ENCODE results near the gene HEY2. TPM values are rescaled to one million over a fixed set of nuclear protein-coding genes. Genes with fewer than 3 reads are reported as not detected.

Gene HEY2
- total RNA-seq, 2 donors from 2014 or later, result 0.37 to 0.69 TPM

DNA sequence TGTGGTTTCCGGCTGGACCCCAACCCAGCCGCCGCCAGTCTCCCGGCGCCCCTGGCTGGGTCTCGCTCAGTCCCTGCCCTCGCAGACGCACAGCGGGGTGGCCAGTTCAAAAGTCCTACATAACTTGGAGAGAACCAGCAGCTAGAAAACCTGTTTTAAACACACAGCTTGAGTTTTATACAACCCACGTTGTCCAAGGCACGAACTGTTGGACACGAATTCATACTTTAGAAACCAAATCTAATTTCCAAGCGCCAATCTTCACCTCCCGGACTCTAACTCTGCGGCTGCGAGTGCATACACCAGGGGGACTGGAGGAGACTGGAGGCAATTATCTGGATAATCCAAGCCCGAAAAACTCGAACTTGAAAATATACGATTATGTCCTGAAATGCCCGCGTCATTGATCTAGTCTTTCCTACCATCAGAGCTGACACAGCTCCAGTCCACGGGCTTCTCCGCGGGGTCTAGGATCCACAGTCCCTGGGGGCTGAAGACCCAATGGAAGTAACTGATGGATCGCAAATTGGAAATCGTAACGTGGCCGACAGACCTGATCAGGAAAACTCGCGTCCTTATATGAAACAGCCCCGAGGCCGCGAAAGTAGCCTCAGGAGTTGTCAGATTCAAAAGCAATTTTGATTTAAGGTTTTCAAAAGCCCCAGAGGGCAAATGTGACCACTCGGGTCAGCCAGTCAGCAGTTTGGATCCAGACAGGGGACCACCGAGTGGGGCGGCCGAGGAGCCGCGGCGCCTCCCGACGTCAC, 843 bp upstream of the HEY2 start:
- DNase-seq, result peak; percentile 33
- Histone ChIP-seq H3K27me3 (peaks cover 57% of the 10 kb centered on the region), H3K4me1 (peaks cover 5% of the 10 kb centered on the region), H3K9ac (ENCODE audit: low read depth in 2 of 2, low read length in 2 of 2) (peak overlapping the region; percentile 57 to 78), H3K4me3 (peak overlapping the region; percentile 69), H3K27ac (peak overlapping the region; percentile 18), H3K36me3 (no peaks in the 10 kb centered on the region), H3K9me3 (no peaks in the 10 kb centered on the region)
- TF ChIP-seq, protein P1, sequence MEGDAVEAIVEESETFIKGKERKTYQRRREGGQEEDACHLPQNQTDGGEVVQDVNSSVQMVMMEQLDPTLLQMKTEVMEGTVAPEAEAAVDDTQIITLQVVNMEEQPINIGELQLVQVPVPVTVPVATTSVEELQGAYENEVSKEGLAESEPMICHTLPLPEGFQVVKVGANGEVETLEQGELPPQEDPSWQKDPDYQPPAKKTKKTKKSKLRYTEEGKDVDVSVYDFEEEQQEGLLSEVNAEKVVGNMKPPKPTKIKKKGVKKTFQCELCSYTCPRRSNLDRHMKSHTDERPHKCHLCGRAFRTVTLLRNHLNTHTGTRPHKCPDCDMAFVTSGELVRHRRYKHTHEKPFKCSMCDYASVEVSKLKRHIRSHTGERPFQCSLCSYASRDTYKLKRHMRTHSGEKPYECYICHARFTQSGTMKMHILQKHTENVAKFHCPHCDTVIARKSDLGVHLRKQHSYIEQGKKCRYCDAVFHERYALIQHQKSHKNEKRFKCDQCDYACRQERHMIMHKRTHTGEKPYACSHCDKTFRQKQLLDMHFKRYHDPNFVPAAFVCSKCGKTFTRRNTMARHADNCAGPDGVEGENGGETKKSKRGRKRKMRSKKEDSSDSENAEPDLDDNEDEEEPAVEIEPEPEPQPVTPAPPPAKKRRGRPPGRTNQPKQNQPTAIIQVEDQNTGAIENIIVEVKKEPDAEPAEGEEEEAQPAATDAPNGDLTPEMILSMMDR (IDR thresholded peaks at IDR 0.05), result no peak
- intact Hi-C loops (cut with DNase I), result no loop called here

DNA sequence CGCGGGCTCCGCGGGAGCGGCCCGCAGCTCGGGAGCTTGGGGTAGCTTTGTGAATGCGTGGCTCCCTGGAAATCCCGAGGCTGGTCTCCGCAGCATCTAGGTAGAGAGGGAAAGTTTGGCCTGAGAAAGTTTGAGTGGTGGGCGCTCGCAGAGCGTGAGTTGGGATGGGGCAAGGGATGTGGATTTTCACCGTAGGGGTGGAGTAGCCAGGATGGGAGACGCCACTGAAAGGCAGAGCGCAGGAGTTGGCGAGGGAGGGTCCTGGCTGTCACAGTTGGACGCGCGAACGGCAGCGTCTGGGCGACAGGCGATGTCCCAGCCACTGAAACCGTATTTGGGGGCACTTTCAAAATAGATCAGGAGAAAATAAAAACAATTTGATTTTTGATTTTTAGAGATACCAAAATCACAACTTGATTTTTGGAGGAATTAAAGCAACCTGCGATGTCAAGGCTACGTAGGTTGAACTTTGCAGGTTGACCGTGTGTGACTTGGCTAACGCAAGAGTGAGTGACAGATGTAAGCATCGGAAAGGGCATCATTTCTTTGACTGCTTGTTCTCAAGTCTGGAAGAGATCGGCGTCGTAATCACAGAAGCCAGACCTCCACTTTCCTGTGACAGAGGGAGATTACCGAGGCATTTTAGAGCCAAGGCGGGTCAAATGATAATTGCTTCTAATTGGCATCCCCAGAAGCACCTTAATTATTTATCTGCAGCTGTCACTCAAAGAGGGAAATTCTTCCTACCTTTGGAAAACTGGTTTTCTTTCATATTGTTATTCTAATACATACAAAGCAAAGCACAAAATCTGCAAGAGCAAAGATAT, 646 bp downstream of the HEY2 start:
- Histone ChIP-seq H3K27me3 (peaks cover 63% of the 10 kb centered on the region), H3K4me1 (peaks cover 5% of the 10 kb centered on the region), H3K4me3 (peak overlapping the region; percentile 69), H3K36me3 (no peaks in the 10 kb centered on the region), H3K27ac (no peak overlapping the region), H3K9ac (ENCODE audit: low read depth in 2 of 2, low read length in 2 of 2) (peak overlapping the region; percentile 28 to 44), H3K9me3 (no peaks in the 10 kb centered on the region)
- DNase-seq, result peak; percentile 20
- TF ChIP-seq, protein P1 (IDR thresholded peaks at IDR 0.05), result no peak
- intact Hi-C loops (cut with DNase I), result loop anchor here (10.0 kb wide), 1 partner anchor 595 kb away; the partner anchor contains the start of gene TPD52L1

DNA sequence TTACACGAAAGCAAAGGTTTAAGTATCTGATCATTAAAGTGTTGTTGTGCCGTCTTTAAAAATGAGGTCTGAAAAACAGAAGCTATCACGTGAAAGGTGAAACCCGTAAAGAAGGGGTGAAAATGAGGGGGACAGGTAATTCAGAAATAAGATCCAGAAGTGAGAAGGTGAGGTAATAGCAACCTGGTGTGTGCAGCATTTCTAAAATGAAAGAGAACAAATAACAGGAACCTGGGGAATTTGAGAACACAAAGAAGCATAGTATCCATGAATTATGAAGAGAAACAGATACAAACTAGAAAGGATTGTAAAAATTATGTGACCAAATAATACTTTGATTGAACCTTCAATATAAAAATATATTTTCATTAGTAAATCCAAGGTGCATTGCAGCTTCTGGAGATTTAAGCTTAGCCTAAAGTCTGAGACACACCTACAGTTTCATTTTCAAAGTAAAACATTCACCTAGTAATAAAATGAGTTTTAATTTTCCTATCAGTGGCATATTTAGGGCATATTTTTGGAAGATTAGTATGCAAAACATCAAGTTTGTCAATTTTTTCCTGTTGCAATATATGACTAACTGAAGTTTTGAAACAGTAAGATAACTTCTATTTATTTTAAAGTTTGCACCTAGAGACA, 1.4 kb downstream of the HEY2 start:
- DNase-seq, result no peak
- no peaks in the 10 kb centered on the region for H3K9me3 ChIP-seq
- H3K4me1 ChIP-seq, result peaks cover 5% of the 10 kb centered on the region
- H3K27me3 ChIP-seq, result peaks cover 60% of the 10 kb centered on the region
- H3K9ac ChIP-seq (ENCODE audit: low read depth in 2 of 2, low read length in 2 of 2), result no peak overlapping the region
- TF ChIP-seq, protein P1 (IDR thresholded peaks at IDR 0.05), result no peak
- intact Hi-C loops (cut with DNase I), result loop anchor here (10.0 kb wide), 1 partner anchor 596 kb away; the partner anchor contains the start of gene TPD52L1
- no peak overlapping the region for H3K4me3 ChIP-seq
- H3K36me3 ChIP-seq, result no peaks in the 10 kb centered on the region
- no peak overlapping the region for H3K27ac ChIP-seq

DNA sequence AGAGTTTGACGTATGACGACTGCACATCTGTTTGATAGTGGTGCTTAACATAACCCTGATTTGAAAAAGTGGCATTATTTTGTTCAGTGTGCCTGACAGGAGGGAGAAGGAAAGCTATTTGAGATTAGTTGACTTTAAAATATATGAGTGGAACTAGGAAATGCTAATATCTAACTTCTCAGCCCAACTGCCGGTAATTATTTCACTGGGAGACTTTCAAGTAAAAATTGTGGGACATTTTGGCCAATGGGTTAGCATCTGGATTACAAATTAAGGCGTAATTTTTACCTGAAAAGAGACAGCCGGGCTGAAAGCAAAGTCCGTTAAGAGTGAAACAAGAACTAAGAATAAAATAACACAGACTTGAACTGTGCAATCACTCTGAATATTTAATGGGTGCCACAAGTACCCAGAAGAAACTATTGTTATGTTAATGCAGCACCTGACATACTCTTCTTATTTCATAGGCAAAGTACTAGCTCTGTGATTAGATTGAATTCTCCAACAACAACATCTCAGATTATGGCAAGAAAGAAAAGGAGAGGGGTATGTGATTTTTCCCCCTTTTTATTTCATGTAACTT, 2.0 kb downstream of the HEY2 start:
- no peak for DNase-seq
- Histone ChIP-seq H3K36me3 (no peaks in the 10 kb centered on the region), H3K27ac (no peak overlapping the region), H3K9me3 (no peaks in the 10 kb centered on the region), H3K4me1 (peaks cover 5% of the 10 kb centered on the region), H3K4me3 (no peak overlapping the region), H3K9ac (ENCODE audit: low read depth in 2 of 2, low read length in 2 of 2) (no peak overlapping the region), H3K27me3 (peaks cover 54% of the 10 kb centered on the region)
- TF ChIP-seq, protein P1 (IDR thresholded peaks at IDR 0.05), result no peak
- intact Hi-C loops (cut with DNase I), result loop anchor here (10.0 kb wide), 1 partner anchor 597 kb away; the partner anchor contains the start of gene TPD52L1

DNA sequence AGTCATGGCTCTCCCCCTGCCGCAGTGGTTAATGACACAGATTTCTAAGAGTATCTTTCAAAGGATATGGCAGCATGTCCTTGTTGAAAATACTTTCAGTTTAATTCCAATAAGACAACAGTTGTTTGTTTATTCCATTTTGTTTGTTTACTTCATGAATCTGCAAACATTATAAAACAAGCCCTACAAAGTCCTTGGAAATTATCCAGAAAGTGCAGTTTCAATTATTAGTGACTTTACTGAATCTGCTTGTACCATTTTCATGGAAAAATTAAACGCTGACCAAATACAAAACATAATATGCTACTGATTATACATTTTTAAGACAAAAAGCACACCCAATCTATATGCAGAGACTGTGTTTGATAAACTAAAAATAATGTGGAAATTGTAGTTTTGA, 3.3 kb downstream of the HEY2 start:
- H3K4me1 ChIP-seq, result peaks cover 5% of the 10 kb centered on the region
- H3K9ac ChIP-seq (ENCODE audit: low read depth in 2 of 2, low read length in 2 of 2), result no peak overlapping the region
- intact Hi-C loops (cut with DNase I), result loop anchor here (10.0 kb wide), 1 partner anchor 598 kb away; the partner anchor contains the start of gene TPD52L1
- TF ChIP-seq, protein P1 (IDR thresholded peaks at IDR 0.05), result no peak
- no peaks in the 10 kb centered on the region for H3K36me3 ChIP-seq
- no peak overlapping the region for H3K27ac ChIP-seq
- H3K4me3 ChIP-seq, result no peak overlapping the region
- peaks cover 43% of the 10 kb centered on the region for H3K27me3 ChIP-seq
- DNase-seq, result no peak
- H3K9me3 ChIP-seq, result no peaks in the 10 kb centered on the region

All from colonic mucosa (tissue), 4 donors.